Fibroblast of upper back skin (primary cell): Measurements from ENCODE around the gene LHFPL6.
"Not testable (repeated sequence)": the region's sequence is repeated elsewhere in the genome, so short reads cannot be mapped to it uniquely, and the experiment has no call there.

Experiments
- DNase-seq: peaks from one replicate; pipeline ENCODE4 v3.0.0-alpha.2; 2013

LHFPL6 gene

DNA sequence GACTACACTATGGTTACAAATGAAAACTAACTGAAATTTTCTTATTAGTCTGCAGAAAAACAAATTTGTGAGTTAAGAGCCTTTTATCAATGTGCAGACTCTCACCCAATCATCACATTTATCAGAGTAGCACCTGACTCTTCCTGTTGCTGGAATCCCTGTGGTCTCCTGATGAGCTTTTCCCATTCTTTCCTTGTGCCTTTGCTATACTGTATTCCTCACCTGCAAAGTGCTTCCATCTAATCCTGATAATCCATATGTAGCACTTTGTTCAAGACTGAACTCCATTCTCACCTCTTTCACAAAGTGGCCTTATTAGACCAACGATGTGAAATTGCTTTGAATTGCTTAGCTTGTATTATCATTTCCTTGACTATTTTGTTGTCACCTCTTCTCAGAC, 225.3 kb downstream of the LHFPL6 start:
- no peak for DNase-seq

DNA sequence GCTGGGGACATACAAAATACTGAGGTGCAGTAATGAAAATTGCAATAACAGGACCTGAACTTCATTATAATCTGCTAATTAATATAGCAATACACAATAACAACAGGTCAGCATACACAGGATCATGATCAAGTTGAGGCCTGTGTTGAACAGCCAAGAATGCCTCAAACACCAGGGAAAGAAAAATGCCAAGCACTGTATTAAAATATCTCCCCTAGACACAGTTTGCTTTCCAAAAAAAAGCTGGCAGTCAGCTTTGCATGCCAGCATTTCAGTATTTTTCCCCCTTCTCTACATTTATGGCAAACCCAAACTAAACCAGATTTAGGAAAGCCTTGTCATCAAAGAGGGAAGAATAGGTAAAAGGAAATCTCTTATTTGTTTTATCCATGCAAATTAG, 226.9 kb downstream of the LHFPL6 start:
- no peak for DNase-seq

DNA sequence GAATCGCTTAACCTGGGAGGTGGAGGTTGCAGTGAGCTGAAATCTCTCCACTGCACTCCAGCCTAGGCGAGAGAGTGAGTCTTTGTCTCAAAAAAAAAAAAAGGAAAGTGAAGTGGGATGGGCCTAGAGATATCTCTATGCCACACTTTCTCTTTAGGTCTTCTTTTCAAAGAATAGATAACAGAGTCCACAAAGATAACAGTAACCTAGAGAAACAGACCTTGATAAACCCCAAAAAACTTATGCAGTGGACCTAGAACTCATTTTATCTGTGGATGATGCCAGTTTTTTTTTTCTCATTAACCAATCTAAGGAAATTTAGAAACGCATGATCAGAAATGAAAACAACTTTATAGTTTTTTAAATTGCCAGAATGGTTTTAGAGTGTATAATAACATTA, 227.4 kb downstream of the LHFPL6 start:
- no peak for DNase-seq

DNA sequence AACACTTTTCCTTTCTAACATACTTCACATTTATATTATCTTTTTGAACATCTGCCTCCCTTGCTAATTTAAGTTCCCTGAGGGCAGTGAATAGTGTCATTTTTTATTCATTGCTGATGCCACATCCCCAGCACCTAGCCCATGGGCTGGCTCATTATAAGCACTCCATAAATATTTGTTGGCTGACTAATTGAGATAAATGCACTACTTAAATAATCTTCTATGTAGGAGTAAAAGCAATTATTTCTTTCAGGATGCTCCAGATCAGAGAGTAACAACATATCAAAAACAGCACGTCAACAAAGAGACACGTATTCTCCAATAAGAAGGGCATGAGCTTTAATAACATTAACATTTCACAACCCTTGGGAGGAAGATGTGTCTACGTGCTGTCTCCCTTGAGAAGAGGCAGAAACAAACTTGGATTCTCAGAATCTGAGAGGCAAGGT, 228.2 kb downstream of the LHFPL6 start:
- no peak for DNase-seq

DNA sequence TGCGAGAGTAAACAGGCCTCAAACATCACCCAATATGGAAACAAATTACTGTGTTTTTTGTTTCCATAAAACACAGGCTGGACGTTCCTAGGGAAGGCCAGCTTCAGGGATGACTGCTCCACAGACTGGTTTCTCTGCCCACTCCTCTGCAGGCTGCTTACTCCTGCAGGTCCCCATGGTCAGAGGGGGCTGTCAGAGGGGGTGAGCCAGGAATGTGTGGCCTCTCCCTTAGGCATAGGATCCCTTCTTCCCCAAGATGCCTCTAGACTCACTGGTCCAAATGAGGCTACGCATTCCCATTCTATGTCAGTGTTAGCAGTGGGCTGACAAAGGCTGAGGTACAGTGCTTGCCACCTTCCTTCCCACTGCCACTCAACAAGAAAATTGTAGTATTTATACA, 229.8 kb downstream of the LHFPL6 start:
- no peak for DNase-seq

DNA sequence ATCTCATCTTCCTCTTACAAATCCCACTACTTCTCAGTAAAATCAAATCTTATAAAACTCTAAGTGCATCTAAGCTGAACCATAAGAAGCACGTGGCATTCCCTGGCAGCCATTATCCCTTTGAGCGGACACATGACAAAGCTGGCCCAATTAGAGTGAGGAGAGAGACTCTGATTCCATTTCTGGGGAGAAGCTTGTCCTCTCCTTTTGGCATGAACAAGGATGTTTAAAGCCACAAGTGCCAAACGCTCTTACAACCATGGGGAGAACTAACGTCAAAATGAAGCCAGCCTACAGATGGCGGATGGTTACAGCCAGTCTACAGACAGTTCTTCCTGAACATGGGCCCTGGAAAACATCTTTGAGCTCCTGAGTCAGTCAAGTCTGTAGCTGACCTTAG, 231.3 kb downstream of the LHFPL6 start:
- no peak for DNase-seq

DNA sequence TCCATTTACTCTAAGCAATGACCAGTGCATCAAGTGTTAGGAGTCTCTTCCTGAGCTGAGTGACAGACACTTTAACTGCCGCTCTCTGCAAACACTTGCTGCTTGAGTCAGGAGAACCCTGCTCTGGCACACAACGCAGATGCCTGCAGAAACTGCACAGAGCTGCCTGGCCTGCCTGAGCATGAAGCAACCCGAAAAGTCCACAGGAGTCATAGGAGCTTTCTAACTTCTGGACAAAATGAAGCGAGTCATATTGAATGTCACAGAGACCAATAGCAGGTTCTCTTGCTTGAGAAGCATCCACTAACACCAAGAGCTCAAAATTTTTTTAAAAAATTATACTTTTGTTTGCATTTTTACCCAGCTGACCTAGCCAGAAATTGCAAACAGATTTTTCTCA, 232.4 kb downstream of the LHFPL6 start:
- no peak for DNase-seq

DNA sequence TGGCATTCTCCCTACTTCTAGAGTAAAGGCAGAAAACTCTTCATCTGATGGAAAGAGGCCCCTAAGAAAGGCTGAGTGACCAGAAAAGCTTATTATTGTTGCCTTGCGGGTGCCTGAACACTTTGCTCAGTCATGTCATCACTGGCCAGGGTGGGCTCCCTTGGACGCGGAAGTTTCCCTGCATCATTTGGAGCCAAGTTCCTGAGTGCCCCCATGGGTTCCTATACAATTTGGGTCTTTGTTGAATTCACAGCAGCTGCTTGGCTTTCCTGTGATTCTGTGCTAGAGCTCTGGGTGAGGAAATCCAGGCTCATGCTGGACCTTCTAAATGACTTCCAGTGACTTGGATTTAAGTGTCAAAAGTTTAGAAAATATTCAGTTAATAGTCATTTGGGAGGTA, 232.9 kb downstream of the LHFPL6 start:
- no peak for DNase-seq

DNA sequence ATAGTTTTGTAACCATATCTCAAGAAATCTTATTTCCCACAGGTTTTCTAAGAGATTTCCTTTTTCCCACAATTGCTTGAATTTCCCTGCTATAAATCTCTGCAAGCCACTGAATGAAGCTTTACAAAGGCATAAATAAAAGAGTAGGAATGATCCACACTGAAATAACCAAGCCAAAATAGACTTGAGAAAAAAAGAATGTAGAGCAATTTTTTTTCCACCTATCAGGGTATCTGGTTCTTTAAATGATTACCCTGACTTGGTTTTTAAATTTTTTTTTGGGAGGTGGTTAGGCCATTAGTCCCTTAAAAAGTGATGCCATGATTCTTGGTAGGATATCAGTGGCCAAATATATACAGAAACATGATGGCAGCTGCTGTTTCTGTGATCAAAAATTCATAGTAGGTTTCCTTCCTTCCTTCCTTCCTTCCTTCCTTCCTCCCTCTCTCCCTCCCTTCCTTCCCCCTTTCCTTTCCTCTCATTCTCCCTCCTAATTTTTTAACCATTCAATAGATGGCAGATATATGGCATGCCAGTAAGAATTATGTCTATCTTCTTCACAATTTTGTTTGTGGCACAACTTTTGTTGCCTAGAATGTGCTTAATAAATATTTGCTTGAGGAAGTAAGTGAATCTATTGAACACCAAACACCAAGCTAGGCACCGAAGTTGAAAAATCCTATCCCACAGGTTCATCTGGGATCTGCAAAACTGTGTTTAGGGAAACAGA, 233.7 kb downstream of the LHFPL6 start:
- DNase-seq = no peak

DNA sequence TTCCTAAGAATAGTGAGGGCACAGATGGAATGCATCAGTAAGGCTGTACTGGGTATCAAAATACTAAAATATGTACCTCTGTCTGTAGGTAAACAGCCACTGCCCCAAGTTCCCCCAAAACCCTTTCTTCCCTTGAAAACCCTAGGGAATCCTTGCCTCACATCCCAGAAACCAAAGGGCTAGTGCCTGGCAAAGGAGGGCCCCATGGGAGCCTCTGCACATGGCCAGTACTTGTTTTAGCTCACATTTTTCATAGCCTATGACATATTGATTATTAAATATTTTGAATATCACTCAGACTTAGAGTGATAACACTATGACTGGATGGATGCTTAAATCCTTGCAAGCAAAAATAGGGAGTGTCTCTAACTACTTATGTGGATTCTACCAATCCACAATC, 237.1 kb downstream of the LHFPL6 start:
- DNase-seq = no peak

DNA sequence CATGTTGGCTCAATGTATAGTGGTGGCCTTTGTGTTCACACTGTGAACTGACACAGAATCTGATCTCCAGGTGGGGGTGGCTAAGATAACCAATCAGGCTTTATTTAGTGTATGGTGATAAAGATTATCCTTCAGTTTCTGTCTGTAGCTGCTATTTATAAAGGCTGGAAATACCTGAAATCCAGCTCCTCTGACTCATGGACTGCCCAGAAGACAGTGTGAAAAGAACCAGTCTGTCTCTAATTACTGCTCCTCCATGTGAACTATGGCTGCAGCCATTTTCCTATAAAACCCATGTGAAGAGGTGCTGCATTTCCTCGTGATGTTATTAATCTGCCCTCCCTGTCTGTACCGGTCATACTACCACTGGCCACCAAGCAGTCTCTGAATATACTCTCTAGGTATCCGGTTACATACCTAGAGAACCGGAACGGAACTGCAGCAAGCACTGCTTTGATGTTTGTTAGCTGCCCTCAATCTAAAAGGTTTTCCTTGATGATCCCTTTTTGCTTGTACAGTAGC, 238.0 kb downstream of the LHFPL6 start:
- DNase-seq = peak; percentile 61

DNA sequence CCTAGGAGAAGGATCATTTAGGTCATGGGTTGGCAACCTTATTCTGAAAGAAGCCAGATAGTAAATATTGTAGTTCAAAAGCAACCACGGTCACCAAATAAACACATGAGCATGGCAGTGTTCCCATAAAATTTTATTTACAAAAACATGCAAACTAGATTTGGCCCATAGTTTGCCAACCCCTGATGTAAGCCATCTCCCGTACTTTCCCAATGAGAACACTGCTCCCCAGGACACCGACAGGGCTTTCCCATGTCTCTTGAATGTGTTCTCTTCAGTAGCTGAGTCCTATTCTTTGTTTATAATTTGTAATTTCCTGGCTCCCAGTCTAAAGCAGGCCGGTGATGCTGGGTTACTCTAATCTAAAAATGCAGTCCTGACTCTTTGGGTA, 239.6 kb downstream of the LHFPL6 start:
- DNase-seq = no peak

DNA sequence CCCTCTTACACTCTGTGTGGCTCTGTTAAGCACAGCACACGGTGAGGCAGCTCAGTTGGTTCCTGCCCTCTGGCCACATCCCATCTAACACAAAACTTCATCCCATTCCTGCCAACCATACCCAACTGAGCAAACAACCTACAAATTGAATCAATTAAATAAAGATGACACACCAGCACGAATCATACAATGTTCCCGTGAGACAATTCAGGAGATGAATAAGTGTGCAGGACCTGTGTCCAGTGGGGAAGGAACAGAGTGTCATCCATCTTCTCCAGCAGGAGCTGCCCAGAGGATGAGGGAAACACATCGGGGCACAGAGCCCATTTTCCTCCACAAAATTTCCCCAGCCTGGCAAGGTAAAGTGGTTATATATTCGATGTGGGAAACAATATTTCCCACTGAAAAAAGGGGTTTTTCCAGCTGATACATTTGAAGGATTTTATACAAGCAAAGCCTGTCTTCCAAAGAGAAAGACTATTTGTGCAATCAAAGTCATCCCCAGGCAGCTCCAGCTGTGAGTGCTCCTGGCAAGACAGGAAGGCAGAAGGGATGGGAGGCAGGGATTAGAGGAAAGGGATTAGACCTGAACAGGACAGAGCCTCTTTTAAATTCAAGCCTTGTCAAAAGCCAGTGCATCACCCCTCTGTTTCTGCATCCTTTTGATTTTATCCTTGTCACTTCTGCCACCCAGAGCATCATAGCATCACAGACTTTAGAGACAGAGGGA, 240.2 kb downstream of the LHFPL6 start:
- no peak for DNase-seq

DNA sequence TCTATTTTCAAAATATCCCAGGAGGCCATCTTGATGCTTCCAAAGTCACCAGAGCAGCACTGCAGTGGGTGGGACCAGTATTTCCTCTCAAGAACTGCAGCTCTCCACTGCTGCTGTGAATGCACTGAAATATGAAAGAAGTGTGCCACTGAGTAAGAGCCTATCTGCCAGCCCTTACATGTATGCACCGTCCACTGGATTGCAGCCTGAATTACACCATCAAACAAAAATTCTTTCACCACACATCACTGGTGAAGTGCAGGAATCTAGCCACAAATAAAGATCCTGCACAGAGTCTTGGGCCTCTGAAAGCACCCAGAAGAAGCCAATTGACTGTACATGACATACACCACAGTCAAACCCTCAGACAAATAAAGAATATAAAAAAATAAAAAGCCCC, 249.0 kb downstream of the LHFPL6 start:
- peak; percentile 65 for DNase-seq

DNA sequence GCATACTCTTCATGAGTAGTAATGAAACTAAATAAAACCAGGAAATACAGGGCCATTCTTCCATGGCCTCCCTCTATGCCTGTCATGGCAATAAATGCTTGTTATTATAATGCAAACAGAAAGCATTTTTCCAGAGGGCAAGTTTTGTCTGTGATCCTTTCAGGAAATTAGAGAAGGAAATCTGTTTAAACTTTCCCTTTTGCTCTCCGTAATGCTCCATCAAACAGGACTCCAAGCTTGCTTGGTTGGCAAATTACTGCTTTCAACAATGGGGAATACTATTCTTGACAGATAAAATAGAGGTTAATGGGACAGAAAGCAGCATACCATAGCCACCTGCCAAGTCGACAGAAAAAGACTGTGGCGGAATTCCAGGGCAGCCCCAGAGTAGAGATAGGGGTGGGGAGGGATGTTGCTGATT, 252.5 kb downstream of the LHFPL6 start:
- DNase-seq = no peak

DNA sequence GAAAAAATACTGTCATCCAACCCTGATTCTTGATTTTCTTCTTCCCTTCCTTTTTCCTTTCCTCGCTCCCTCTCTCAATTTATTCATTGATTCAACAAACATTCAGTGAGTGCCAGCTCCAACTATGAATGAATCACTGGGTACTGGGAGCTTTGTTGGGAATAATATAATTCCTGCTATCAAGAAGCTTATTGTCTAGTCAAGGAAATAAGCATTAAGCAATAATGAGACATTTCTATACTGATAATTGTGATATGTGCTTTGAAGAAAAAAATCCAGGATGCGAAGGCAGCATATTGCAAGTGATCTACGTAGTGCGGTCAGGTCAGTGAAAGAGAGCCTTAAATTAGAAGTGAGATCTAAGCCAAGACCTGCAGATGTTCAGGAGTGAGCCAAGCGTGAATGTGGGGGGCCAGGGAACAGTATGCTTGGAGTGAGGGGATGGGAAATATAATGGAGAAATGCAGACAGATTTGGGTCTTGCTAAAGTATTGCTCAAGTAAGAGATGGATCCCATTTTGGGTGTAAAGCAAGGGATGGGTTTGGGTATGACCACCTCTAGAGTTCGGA, 253.5 kb downstream of the LHFPL6 start:
- DNase-seq = no peak

DNA sequence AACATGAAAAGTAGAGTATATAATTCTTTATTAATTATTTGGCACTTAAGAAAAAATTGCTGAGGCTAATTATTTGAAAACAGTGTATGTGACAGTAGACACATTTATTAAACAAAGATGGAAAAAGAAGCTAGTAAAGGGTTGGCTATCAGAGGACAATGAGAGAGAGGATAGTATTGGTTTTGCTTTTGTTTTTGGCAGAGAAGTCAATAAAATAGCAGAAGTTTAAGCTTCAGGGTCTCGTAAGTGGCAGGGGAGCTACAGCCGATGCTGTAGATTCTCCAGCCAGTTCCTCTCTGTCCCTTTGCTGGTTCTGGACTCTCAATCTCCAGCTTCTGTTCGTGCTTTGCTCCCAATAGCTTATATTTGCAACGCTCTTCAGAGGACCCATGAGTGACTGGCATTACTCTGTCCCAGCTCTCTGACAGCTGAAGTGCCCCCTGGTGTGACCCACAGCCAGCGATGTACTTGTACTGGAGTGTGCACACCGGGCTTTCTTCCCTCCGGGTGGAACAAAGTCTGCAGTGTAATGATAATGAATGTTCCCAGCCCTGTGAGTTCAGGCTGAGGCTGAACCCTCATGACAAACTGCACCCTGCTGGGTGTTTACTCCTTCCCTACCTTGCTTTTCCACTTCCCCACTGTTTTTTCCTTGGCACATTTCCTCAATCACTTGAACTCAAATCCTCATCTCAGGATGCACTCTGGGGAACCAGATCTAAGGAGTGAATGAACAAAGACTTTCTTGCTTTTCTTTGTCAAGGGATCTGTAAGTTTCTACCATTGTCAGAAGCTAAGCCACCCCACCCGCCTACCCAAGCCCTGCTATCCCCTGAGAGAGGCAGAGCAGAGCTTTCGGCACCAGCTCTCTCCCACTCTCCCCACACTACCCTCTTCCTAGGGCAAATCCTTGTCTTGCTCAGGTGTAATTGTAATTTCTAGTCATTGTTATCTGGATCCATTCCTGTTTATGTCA, 254.8 kb downstream of the LHFPL6 start:
- DNase-seq = no peak

DNA sequence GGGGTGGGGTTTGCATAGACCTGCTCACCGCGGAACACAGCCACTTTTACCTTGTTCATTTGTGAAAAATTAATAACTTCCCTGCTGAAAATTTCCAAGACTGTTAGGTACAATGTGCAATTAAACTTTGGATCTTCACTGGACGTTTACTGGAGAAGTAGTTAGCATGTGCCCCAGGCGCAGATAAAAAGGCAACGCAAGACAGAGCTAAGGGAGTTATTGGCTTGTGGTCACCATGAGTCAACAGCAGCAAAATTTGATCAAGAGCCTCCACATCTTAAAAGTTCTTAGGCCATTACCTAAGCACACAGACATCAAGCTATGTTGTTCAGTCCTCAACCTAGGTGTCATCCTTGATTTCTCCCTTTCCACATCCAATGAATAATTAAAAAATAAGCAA, 257.0 kb downstream of the LHFPL6 start:
- DNase-seq = no peak

DNA sequence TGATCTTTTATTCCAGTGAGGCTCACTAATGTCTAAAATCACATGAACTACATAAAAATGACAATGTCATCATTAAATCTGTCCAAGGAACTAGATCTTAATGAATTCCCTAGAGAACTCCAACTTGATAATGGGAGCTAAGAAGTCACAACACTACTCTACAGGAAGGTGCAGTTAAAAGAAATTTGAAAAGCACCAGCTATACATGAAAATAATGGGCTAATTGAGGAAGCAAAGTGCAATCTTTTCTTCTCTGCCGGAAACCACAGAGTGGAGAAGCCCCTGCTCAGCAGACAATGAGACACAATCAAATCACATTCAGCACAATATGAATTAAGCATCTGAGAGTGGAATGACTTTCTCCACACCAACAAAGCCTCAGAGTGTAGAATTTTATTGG, 261.7 kb downstream of the LHFPL6 start:
- no peak for DNase-seq

DNA sequence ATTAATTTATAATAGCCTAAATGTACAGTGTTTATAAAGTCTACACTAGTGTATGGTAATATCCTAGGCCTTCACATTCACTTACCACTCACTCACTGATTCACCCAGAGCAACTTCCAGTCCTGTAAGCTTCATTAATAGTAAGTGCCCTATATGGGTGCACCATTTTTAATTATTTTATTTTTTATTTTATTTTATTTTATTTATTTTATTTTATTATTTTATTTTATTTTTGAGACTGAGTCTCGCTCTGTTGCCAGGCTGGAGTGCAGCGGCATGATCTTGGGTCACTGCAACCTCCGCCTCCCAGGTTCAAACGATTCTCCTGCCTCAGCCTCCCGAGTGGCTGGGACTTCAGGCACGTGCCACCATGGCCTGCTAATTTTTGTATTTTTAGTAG, 264.9 kb downstream of the LHFPL6 start:
- not testable (repeated sequence) for DNase-seq

DNA sequence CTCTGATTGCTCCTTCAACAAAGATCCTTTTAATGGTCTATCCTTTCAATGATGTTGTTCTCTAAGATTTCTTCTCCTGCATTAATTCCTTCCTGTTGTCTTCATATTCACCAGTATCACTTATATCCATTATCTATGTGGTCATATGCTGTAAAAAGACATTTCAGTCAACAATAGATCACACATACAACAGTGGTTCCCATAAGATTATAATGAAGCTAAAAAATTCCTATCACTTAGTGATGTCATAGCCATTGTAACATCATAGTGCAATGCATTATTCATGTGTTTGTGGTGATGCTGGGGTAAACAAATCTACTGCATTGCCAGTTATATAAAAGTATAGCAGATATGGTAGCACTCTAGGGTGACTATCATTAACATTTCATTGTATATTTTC, 266.1 kb downstream of the LHFPL6 start:
- DNase-seq = no peak

DNA sequence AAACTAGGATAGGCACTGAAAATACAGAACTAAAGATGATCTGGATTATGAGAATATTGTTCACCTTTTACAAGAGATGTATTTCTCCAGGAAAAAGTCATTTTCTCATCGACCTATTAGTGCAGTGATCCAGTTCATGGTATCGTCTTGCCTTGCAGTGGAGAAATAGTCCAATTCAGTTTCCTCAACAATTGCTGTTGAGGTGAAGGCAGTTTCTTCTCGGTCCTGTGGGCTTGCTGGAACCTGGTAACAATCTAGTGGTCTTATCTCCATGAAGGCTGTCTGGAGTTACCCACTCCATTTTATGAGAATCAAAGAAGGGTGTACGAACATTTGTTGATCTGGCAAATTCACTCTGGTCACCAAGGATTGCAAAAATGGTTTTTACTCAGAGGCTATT, 266.8 kb downstream of the LHFPL6 start:
- DNase-seq = no peak

DNA sequence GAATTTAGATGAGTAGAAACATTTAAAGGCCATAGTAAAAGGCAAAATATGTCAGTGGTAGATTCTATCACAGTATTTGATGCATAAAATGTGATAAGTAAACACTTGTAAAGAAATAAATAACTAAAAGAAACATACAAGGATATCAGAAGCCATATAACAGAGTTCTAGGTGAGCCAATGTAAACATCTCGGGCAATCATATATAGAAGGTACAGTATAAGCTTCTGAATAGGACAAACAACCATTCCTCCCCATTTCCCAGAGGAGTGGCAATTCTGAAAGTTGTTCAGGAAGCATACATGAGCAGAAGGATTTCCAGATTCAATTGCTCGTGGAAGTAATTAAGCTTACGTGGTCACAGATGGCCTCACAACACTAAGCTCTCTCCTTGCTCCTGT, 267.3 kb downstream of the LHFPL6 start:
- no peak for DNase-seq
